KMS-11 (cell line): ENCODE results near the gene RRBP1.

Experiments
- H2AFZ ChIP-seq: fragments of 200-600 bp; sonication (generic); 2 replicates; pipeline ENCODE4 v1.6.1; 2016; ENCODE audit warnings: antibody characterized with exemption, mixed run types, low read depth
- H3K27ac ChIP-seq: fragments of 200-600 bp; sonication (generic); 2 replicates; pipeline ENCODE4 v1.6.1; 2016; ENCODE audit warnings: mild to moderate bottlenecking, mixed run types
- H3K27me3 ChIP-seq: fragments of 200-600 bp; sonication (generic); 2 replicates; pipeline ENCODE4 v1.6.1; 2017; ENCODE audit warnings: mild to moderate bottlenecking, low read depth, mixed run types, moderate library complexity; ENCODE audit not compliant: insufficient read depth
- H3K36me3 ChIP-seq: fragments of 200-600 bp; sonication (generic); 2 replicates; pipeline ENCODE4 v1.6.1; 2017; ENCODE audit warnings: mild to moderate bottlenecking, mixed run types; ENCODE audit not compliant: insufficient read depth
- H3K4me1 ChIP-seq: fragments of 200-600 bp; sonication (generic); 2 replicates; pipeline ENCODE4 v1.6.1; 2016; ENCODE audit warnings: mild to moderate bottlenecking, low read depth, mixed run types; ENCODE audit not compliant: poor library complexity, severe bottlenecking
- H3K4me2 ChIP-seq: fragments of 200-600 bp; sonication (generic); 2 replicates; pipeline ENCODE4 v1.7.0; 2016; ENCODE audit warnings: mild to moderate bottlenecking, mixed run types
- H3K4me3 ChIP-seq: fragments of 200-600 bp; sonication (generic); IDR thresholded peaks from 2 replicates; pipeline ENCODE4 v1.6.1; 2017; ENCODE audit warnings: low read depth, low read length, mixed read lengths; ENCODE audit not compliant: insufficient read depth
- H3K79me2 ChIP-seq: fragments of 200-600 bp; sonication (generic); 2 replicates; pipeline ENCODE4 v1.6.1; 2016; ENCODE audit warnings: low read depth, mixed run types; ENCODE audit not compliant: insufficient read depth
- H3K9ac ChIP-seq: fragments of 200-600 bp; sonication (generic); 2 replicates; pipeline ENCODE4 v1.6.1; 2016; ENCODE audit warnings: mild to moderate bottlenecking, mixed run types
- H4K20me1 ChIP-seq: fragments of 200-600 bp; sonication (generic); 2 replicates; pipeline ENCODE4 v1.6.1; 2016; ENCODE audit warnings: mild to moderate bottlenecking, mixed run types; ENCODE audit not compliant: insufficient read depth
- CTCF ChIP-seq: fragments of 200-600 bp; sonication (generic); conservative IDR thresholded peaks from 2 replicates; pipeline ENCODE4 v1.6.1; 2017; ENCODE audit warnings: low read depth, mild to moderate bottlenecking, antibody characterized with exemption, low read length, moderate library complexity, mixed read lengths

The RRBP1 gene

GRCh38 chr20:17696287-17696686 is 14.2 kb upstream of the RRBP1 start:
- no peak for TF ChIP-seq CTCF
- Histone ChIP-seq H3K27me3 (no peaks in the 10 kb centered on the region), H3K36me3 (no peaks in the 10 kb centered on the region), H3K4me2 (no peak overlapping the region), H3K27ac (no peak overlapping the region), H3K4me1 (peaks cover 6% of the 10 kb centered on the region), H3K9ac (no peak overlapping the region), H2AFZ (no peak overlapping the region), H4K20me1 (no peaks in the 10 kb centered on the region), H3K4me3 (no peak overlapping the region), H3K79me2 (no peaks in the 10 kb centered on the region)

- H3K27ac ChIP-seq = no peak overlapping the region
- H4K20me1 ChIP-seq = no peaks in the 10 kb centered on the region
- H3K4me1 ChIP-seq = no peaks in the 10 kb centered on the region
- no peak overlapping the region for H2AFZ ChIP-seq
- H3K4me3 ChIP-seq = no peak overlapping the region
- no peaks in the 10 kb centered on the region for H3K27me3 ChIP-seq
- H3K4me2 ChIP-seq = no peak overlapping the region
- no peaks in the 10 kb centered on the region for H3K36me3 ChIP-seq
- no peaks in the 10 kb centered on the region for H3K79me2 ChIP-seq
- no peak overlapping the region for H3K9ac ChIP-seq
- TF ChIP-seq CTCF = no peak
These were observed 12.7 kb upstream of the RRBP1 start for GRCh38 chr20:17694767-17695166.

- no peaks in the 10 kb centered on the region for H4K20me1 ChIP-seq
- no peak overlapping the region for H3K27ac ChIP-seq
- H2AFZ ChIP-seq = no peak overlapping the region
- no peaks in the 10 kb centered on the region for H3K4me1 ChIP-seq
- no peak overlapping the region for H3K4me3 ChIP-seq
- no peaks in the 10 kb centered on the region for H3K27me3 ChIP-seq
- no peak overlapping the region for H3K9ac ChIP-seq
- no peaks in the 10 kb centered on the region for H3K79me2 ChIP-seq
- TF ChIP-seq CTCF = no peak
- H3K4me2 ChIP-seq = no peak overlapping the region
- no peaks in the 10 kb centered on the region for H3K36me3 ChIP-seq
These were observed 11.5 kb upstream of the RRBP1 start for GRCh38 chr20:17693444-17694001.

- no peaks in the 10 kb centered on the region for H3K79me2 ChIP-seq
- no peak overlapping the region for H3K9ac ChIP-seq
- no peak overlapping the region for H2AFZ ChIP-seq
- TF ChIP-seq CTCF = no peak
- H3K27me3 ChIP-seq = no peaks in the 10 kb centered on the region
- H3K4me2 ChIP-seq = no peak overlapping the region
- H3K4me1 ChIP-seq = no peaks in the 10 kb centered on the region
- no peak overlapping the region for H3K4me3 ChIP-seq
- H4K20me1 ChIP-seq = no peaks in the 10 kb centered on the region
- H3K36me3 ChIP-seq = no peaks in the 10 kb centered on the region
- no peak overlapping the region for H3K27ac ChIP-seq
These were observed 9.7 kb upstream of the RRBP1 start for GRCh38 chr20:17691758-17692157.

- no peaks in the 10 kb centered on the region for H3K4me1 ChIP-seq
- no peaks in the 10 kb centered on the region for H3K79me2 ChIP-seq
- H3K27ac ChIP-seq = no peak overlapping the region
- H3K4me3 ChIP-seq = no peak overlapping the region
- H3K27me3 ChIP-seq = no peaks in the 10 kb centered on the region
- no peak overlapping the region for H3K4me2 ChIP-seq
- H4K20me1 ChIP-seq = no peaks in the 10 kb centered on the region
- H2AFZ ChIP-seq = no peak overlapping the region
- no peaks in the 10 kb centered on the region for H3K36me3 ChIP-seq
- H3K9ac ChIP-seq = no peak overlapping the region
- TF ChIP-seq CTCF = no peak
These were observed 8.1 kb upstream of the RRBP1 start for GRCh38 chr20:17690144-17690543.
